NCI-H128 (cell line): ENCODE measurements around the gene PHC2.

Experiments used
- DNase-seq: peaks from one replicate; lab custom pipeline; 2025; ENCODE audit not compliant: unreplicated experiment; lab: John Stamatoyannopoulos, UW

PHC2 gene

DNA sequence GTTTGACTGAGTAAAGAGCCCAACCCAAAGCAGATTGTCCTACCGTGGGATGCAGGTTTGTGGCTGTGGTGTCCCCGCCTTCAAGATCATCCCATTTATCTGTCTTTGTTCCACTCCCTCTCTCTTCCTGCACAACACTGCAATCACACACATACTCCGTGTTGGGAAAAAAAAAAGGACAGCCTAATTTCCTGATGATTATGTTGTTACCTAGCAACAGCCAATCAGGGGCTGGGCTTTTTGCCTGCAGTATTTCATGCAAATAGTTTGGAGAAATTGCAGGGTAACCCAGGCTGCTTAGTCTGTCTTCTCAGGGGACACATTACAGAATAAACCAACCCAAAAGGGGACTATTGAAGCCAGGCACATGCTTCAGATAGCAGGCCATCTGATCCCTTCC, 38.3 kb downstream of the PHC2 start:
- no peak for DNase-seq

DNA sequence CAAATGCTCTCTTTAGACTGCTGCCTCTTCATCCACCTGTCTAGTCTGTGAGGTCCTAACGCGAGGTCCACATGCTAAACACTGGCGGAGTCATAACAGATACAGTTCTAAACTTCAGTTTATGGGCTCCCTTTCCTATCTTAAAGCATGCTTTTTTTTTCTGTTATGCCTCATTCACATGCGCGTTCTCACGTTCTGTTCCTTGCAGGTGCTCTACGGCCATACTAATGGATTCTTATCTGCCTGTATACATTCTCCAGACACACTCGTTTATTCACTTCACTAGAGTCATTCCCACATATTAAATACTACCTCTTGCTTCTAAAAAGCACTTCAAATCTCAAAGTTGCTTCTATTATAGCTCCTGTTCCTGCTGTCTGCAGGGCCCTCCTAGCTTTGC, 38.7 kb downstream of the PHC2 start:
- DNase-seq = no peak

DNA sequence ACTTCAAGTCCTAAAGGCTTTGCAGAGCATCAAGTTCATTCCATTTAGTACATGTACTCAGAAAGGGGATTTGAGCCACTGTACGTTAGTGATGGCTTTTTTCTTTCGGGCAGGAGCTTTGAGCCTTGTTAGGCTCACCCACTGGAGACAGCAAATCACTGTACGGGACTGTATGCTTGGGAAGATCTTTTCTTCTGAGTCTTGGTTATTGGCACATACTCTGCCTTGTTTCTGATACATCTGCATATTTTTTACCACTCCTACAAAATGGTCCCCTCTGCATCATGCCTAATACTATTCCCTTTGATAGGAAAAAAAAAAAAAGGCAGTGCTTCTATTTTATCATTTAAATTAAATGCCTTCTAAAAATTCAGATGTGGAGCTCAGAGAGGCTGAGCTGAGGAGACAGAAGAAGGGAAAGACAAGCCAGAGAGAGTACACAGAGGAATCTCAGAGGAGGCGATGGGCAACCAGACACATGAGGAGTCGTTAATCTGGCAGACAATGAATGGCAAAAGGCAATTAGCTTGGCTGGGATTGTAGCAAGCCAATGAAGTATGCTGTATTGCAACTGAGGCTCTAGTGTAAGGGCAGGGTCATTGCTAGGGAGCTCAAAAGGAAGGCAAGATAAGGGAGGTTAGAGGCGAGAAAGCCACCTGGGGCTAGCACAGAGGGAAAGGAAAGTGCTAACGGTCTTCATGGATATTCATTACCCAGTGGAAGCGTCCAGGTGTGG, 39.4 kb downstream of the PHC2 start:
- no peak for DNase-seq

DNA sequence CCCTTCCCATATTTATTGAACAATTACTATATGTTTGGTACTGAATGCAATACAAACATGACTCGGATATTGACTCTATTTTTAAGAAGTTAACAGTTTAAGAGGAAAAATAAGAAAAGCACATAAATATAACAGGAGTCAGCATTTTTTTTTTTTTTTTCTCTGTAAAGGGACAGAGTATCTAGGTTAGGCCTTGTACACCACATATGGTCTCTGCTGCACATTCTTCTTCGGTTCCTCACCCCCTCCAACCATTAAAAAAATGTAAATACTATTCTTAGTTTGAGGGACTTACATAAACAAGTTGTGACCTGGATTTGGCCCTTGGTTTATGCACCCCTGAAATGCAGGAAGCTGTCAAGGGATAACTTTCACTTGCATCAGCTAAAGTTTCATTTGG, 40.4 kb downstream of the PHC2 start:
- no peak for DNase-seq

DNA sequence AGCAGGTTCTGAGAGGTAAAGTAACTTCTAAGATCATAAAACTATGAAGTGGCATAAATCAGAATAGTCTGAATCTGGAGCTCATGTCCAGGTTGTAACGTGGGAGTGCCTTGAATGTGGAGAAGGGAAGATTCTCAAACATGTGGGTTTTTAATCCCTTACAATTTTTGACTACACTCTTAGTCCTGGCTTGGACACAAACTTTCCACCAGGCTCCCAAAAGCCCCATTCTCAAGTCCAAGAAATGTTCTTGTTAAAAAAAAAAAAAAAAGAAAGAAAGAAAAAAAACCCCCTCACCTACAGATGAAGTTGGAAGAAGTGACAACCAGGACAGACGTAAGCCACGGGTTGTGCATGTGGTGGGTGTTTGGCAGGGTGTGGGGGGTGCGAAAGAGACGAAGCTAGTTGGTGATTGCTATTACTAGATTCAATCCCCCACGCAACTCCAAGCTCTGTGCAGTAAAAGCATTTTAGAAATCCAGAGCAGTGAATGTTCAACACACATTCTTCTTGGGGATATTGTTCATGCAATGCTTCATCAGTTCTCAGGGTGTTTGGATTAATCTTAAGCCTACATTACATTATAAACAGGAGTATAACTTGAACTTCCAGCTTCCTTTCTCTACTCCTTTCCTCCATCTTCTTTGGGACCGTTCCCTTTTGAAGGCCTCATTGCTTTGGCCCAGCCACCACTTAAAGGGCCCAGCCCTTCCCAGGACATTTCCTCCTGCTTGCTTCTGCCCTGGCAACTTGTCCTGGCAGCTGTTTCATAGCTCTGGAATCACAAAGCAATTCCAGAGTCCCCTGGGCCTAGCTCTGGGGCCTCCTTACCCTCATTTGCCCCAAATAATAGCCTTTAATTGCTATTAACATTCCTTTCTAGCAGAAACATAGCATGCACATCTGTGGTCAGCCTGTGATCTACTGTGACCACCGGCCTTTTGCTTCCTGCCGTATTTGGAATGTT, 41.8 kb downstream of the PHC2 start:
- no peak for DNase-seq

DNA sequence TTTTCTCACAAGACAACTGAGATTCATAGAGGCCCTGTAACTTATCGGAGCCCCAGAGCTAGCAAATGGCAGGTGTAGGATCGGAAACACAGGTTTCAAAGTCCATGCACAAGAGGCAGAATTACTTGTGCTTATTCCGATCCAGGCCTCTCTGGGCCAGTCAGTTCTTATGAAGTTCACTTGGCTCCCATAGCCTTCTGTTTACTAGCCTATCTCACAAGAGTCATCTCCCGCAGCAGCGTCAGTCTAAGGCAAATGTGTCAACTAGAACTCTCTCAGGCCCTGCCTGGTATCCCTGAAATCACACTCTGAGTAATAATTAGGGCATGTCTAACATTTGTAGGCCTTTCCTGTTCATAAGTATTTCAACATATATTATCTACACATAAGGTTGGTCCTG, 43.3 kb downstream of the PHC2 start:
- no peak for DNase-seq

DNA sequence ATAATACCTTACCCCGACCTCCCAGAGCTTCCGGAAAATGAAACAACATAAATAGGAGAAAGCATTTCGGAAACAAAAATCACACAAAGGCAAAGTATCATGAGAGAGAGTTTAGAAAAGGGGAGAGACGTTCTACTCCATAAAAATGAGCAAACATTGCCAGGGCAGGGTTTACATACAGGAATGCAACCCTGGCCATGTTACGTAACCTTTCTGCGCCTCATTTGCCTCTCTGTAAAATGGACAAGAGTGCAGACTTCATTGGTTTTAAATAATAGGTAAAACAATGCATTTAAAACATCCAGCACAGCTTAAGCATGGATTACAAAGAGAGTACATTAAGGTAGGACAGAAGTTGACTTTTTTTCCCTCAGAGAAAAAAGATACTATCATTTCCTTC, 45.6 kb downstream of the PHC2 start:
- no peak for DNase-seq

DNA sequence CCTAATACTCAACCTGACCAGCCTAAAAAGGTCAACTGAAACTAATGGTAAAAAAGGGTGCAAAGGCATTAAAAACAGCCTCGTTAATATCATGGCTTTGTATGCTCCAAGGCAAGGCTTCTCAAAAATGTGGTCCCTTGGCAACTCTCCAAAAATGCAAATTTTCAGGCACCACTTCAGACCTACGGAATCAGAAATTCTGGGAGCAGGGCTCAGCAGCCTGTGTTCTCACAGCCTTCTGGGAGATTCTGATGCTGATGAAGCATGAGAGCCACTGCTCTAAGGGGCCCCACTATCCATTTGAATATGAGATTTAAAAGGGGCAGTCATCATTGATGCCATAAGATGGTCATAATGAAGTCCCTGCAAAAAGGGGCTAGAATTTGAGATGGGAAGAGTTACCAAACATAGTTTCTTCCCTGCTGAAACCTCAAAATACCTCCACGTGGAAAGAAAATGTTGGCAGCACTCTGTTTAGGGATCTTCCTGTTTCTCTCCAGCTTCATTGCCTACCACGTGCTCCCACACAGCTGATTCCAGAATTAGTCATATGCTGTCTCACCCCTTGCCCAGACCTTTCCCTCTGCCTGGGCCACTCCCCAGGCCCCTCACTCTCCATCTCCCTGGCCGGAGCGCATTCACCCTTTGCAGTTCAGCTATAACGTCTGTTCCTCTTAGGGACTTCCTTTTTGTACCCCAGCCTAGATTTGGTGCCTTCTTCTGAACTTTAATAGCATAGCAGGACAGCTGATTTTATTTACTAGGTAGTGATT, 46.7 kb downstream of the PHC2 start:
- DNase-seq = no peak

DNA sequence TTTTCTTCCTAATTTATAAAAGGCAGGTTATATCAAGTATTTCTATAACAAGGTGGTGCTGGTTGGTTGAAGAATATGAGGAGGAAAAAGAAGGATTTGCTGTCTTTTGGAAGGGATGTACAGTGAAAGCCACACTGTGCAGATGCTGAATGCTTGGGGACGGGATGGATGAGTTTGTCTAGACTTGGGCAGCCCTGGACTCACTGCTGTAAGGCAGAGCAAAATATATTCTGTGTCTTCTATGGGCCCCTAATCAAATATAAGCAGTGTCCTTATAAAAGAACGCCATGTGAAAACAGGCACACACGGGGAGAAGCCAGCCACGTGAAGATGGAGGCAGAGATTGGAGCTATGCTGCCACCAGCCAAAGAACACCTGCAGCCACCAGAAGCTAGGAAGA, 47.4 kb downstream of the PHC2 start:
- no peak for DNase-seq

DNA sequence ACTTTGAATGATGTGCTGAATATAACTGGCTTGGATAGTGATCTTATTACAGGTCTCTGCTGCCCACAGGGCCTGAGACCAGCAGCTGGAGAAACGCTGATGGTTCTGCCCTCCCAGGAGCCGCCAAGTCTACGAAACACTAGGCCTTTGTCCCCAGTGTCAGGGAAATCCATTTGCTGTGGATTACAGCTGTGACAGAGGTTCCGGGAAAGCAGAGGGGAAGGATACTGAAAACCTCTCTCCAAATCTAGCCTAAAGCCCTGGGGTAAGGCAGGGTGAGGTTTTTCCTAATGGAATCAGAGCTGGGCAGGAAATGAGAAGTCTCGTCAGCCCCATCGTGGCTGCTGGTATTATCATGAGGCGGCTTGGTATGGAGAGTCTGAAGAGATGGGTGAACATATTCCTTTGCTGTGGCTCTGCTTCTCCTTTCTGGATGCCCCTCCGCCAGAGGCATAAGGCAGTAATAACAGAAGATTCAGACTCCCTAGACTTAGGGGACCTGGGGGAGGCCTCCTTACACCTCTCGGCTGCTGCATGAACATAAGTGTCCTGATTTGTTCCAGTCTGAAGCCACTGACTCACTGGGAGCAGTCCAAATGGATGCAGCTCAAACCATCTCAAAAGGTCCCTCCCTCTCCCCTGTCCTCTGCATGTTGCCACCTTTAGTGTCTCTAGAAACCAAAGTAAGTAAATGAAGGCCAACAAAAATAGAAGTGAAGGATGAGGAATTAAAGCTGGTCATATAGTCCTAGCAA, 48.1 kb downstream of the PHC2 start:
- no peak for DNase-seq

DNA sequence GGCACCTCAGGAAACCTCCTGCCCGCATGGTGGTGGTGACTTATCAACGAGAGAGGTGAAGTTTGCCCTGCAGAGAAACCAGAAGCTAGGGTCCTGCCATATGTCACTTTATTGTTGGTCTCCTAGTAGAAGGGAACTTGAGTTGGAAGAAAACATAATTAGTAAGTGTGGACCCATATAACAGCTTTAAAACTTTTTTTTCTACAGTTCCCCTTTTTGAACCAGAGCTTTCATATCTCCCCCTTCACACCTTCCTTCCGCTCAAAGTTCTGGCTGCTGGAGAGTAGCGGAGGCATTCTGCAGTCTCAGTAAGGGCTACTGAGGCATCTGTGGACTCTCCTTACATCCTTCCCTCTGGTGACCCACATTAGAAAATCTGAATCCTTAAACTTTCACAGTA, 48.9 kb downstream of the PHC2 start:
- DNase-seq = no peak

DNA sequence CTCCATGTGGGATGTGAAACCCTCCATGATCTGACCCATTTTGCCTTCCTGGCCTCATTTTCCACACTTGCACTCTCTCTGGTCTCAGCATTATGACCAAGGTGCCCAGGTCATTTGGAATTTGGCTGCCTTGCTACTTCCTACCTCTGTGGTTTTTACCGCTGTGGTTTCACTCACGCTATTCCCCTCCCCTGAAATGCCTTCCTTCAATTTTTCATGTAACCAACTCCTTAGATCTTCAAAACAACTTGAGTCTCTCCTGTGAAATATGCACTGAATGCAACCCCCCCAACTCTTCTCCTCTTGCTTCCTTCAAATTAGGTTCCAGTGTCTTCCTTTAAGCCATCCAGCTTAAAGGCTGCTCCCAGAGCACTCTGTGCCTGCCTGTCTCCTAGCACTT, 50.1 kb downstream of the PHC2 start:
- no peak for DNase-seq

DNA sequence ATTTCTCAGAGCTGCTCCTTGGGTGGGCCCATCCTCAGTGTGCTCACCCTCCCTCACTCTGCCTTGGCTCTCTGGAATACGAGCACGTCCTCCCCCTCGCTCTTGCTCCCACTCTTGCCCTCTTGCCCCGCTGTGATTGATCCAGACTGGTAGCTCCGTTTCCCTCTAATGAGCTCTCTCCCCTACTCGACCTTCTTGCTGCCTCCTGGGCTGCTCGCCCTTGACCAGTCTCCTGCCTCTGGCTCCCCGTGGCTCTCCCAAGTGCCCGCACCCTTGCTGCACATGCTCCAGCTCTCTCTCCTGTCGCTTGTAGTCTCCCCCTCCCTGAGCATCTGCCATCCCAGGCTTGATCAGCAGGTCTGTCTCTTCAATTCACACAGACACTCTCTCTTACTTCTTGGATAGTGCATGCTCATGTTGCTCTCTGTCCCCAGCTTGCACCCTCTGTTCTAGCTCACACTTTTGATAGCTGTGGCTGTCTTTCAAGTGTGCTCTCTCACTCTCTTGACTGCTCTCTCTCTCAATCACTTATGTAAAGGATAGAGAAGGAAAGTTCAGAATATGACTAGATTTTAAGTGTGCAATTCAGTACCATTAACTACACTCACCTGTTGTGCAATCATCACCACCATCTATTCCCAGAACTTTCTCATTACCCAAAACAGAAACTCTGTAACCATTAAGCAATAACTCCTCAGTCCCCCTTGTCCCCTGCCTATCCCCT, 51.1 kb downstream of the PHC2 start:
- no peak for DNase-seq

DNA sequence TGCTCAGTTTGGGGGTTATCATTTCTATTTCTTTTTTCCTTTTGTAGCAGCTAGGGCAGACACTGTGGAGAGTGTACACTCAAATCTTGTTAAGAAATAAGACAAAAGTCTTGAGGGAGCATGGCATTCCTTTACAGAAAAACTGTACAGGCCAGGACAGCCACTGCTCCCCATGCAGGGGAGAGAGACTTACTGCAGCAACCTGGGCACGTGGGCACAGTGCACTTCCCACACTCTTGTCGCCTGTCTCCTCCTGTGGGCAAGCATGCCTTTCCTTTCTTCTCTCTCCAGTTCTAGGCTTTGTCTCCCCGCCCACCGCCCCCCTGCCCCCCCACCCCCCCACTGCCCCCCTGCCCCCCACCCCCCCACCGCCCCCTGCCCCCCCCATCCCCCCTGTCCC, 51.9 kb downstream of the PHC2 start:
- DNase-seq = no peak

DNA sequence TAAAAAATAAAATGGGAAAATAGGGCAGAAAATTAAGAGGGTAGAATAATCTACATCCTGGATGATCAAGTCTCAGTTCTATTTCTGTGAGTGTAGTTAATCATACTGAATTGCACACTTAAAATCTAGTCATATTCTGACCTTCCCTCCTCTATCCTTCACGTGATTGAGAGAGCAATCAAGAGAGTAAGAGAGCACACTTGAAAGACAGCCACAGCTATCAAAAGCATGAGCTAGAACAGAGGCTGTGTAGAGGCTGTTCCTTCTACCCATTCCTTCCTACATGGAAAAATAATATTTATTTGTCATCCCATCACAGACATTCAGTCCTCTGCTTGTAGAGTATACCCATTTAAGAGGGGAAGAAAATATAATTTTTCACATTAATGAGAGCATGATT, 52.4 kb downstream of the PHC2 start:
- no peak for DNase-seq

DNA sequence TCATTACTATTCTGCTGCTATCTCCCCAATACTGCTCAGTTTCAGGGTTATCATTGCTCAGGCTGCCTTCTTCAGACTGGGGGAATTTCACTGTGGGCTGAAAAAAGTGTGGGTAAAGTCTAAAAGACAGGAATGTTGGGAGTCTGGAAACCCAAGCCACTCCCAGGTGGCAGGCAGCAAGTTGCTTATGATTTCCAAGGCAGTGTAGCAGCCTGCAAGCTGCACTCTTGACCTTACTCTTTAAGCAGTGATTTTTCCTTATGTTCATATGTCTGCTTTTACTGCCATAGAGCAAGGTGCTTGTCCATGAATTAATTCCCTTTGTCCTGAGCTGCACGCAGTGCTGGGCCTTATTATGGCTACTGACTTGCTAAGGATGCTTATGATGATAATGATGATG, 53.1 kb downstream of the PHC2 start:
- DNase-seq = no peak

DNA sequence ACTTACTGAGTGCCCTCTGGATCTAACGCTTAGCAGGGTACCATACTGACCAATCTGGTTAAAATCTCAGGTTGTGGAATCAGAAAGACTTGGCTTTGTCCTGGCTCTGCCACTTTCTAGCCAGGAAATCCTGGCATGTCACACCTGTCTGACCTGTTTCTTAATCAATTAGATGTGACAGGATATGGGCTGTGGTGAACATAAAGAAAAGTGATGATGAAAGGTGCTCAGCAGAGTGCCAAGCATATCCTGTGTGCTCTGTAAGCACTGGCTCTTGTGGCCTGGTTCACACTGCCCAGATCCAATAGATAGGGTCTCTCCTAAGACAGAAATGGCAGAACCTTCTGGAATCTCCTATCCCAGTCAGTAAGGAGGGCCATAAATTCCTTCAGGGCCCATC, 53.9 kb downstream of the PHC2 start:
- no peak for DNase-seq

DNA sequence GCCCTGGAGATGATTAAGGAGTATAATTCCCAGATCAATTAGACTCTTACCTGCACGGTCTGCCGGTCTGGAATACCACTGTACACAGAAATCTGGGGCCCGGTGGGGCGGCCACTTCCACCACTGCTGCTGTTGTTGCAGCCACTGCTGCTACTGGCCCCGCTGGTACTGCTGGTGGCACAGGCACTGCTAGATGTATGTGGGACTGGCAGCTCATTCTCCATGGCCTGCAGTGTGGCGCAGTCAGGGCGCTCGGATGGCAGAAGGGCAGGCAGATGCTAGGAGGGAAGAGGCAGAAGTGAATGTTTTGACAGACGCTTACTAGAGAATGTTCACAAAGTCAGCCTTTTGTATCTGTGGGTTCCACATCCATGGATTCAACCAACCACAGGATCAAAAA, 55.6 kb downstream of the PHC2 start:
- DNase-seq = no peak

DNA sequence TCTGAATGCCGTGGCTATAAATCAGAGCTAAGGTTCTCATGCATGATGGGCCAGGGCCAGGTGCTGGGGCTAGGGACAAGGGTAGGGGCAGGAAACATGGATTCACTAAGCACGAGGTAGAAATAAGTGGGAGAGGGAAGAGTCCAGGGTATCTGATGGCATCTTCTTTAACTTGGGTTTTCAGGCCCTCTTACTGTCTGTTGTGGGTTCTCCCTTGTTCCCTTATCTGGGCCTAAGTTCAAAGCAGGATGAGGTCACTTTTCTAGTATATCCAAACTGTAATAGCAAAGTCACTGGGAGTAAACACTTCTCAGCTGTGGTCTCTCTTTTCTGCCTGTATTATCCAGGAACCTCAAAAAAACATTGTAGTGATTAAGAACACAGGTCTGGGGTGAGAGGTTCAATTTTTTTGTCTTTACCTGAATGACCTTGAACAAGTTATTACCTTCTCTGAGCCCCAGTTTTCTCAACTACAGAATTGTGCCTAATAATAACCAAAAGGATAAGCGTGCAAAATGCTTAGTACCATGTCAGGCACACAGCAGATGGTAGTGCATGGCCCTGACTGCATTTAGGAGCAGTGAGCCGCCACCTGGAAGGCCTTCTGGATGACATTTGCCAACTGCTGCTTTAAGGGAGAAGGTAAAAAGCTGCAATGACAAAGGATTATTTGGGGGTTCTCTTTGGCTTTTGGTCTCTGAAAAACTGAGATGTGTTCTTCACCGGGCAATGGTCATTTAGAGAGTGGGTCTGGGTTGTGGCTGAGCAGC, 56.4 kb downstream of the PHC2 start:
- no peak for DNase-seq

DNA sequence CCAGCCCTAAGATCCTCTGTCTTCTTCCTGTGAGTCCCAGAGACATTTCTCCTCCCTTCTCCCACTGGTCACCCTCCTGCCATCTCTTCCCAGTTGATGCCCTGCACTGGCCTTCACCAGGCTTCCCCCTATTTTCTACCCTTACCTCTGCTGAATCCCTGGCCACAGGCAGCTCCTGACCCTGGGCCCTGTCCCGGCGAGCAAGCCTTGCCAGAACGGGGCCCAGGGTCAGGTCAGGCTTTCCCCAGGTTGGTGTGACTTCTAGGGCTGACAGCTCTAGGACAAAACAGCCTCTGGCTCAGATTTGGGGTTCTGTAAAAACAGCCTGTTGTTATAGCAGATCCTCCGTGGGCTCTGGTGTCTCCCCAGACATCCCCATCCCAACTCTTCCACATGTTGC, 57.3 kb downstream of the PHC2 start:
- no peak for DNase-seq
